Activated T-cell treated with anti-CD3 and anti-CD28 coated beads, Interleukin-2, amount 50 U/mL, for 24 hours (primary cell): ENCODE results near the gene JAZF1.

Experiments used
- DNase-seq: peaks from one replicate; pipeline ENCODE4 v3.0.0-alpha.2; 2020
- H3K27ac Mint-ChIP-seq: 2 replicates; pipeline ENCODE4 v1.8.0; 2020; ENCODE audit warnings: mild to moderate bottlenecking, mixed read lengths
- H3K27me3 Mint-ChIP-seq: 2 replicates; pipeline ENCODE4 v1.8.0; 2020; ENCODE audit warnings: mixed read lengths
- H3K36me3 Mint-ChIP-seq: 2 replicates; pipeline ENCODE4 v1.8.0; 2020; ENCODE audit warnings: low read depth, mixed read lengths
- H3K4me1 Mint-ChIP-seq: 2 replicates; pipeline ENCODE4 v1.8.0; 2020; ENCODE audit warnings: low read depth, mixed read lengths
- H3K4me3 Mint-ChIP-seq: 2 replicates; pipeline ENCODE4 v1.8.0; 2020; ENCODE audit warnings: mild to moderate bottlenecking, moderate library complexity, mixed read lengths
- H3K9me3 Mint-ChIP-seq: 2 replicates; pipeline ENCODE4 v1.8.0; 2020; ENCODE audit warnings: mixed read lengths

The JAZF1 gene

DNA sequence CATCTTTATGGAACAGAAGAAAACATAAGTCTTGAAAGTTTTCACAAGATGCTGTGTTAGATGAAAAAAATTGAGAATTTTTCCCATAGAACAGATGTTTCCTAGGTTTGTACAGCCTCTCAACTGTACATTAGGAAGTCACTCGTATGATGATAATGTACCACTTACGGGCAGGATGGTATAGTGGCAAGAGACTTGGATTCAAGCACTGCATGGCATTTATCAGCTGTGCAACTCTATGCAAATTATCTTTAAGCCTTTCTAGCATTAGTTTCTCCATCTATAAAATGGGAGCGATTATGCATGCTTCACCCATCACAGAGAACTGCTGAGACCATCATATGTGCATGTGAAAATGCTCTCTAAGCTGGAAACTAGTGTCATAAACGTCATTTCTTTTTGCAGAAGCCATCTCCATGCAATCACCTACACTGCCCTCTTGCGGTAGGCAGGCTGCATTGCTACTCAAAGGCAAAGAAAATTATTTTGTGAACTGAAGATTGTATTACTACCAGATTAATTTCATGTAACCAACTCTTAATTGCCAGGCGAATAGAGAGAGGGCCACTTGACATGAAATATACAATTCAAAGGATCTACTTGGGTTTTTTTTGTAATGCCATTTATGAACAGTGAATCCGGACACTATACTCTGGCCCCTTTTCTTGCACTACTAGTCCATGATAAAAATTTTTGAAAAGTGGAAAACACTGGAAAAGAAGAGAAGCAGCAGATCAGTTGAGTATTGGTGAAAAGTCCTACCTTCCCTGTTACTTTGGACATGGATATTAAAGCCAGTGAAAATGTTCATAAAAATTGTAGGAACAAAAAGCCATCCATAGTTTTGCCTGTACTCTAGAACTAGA is 102.3 kb downstream of the JAZF1 start:
- Mint-ChIP-seq H3K4me1 (peaks cover 5% of the 10 kb centered on the region), H3K4me3 (no peak overlapping the region), H3K27me3 (no peaks in the 10 kb centered on the region), H3K27ac (no peak overlapping the region), H3K9me3 (no peaks in the 10 kb centered on the region), H3K36me3 (no peaks in the 10 kb centered on the region)
- DNase-seq, result peak; percentile 56

- Mint-ChIP-seq H3K27ac (no peak overlapping the region), H3K9me3 (no peaks in the 10 kb centered on the region), H3K27me3 (no peaks in the 10 kb centered on the region), H3K4me1 (peaks cover 5% of the 10 kb centered on the region), H3K36me3 (no peaks in the 10 kb centered on the region), H3K4me3 (no peak overlapping the region)
- DNase-seq, result no peak
These were observed 103.0 kb downstream of the JAZF1 start for GRCh38 chr7:28077616-28078015.

DNA sequence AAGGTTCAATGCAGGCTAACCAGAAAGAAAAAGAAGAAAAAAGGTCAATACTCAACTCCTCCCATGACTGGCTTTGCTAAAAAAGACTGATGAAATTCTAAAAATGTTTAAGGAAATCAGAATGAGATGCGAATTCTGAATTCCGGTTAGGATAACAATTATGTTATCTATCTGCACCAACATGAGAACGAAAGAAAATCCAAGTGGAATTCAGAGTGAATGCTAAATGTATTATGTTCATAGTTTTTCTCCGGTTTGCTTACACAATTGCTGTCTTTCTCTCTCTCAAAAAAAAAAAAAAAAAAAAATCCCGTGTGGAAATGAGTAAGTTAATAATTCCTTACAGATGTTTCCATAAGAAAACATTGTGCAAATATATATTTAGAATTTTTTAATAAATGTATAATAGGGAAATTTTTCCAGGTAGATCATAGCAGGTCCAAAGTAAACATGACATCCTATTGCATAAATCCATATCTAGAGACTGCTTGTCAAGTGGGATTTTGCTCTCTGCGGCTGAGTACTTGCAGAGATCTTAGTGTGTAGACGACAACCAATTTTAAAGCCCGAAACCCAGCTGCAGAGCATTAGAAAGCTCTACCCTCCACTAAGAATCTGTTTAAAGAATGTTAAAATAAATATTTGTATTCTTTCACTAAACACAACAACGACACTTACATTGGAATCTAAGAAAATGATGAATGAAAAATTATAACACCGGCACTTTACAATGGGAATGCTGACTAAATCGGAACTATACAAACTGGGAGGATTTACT is 104.0 kb downstream of the JAZF1 start:
- Mint-ChIP-seq H3K27ac (no peak overlapping the region), H3K27me3 (no peaks in the 10 kb centered on the region), H3K4me1 (peaks cover 5% of the 10 kb centered on the region), H3K36me3 (no peaks in the 10 kb centered on the region), H3K9me3 (no peaks in the 10 kb centered on the region), H3K4me3 (no peak overlapping the region)
- DNase-seq, result no peak

- Mint-ChIP-seq H3K9me3 (no peaks in the 10 kb centered on the region), H3K4me3 (no peak overlapping the region), H3K36me3 (no peaks in the 10 kb centered on the region), H3K27ac (no peak overlapping the region), H3K4me1 (peaks cover 5% of the 10 kb centered on the region), H3K27me3 (no peaks in the 10 kb centered on the region)
- DNase-seq, result no peak
These were observed 104.8 kb downstream of the JAZF1 start for GRCh38 chr7:28075674-28076358.

DNA sequence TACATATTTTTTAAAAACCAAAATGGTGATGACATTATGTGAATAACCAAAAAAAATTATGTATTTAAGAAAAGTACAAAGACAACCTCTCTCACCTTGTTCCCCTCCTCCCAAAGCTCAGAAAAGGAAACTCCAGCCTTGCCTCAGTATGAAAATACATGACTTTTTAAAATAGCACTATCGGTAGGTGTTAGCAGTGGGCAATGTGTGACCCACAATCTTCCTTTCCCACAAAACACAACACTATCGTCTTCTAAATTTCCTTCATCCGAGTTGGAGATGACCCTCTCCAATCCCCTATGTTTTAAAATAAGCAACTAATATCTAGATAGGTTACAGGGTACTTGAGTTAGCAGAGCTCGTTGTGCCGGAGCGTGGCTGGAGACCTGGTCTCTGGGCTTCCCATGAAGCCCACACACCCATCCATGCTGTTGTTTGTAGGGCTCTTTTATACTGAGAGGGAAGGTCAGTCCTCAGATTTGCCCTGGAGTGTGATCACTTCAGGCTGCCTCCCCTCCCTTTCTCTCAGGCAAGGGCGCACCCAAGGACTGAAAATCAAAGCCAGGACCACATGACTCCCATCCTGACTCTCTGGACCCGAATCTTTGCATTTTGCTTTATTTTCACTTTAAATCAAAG is 107.6 kb downstream of the JAZF1 start:
- no peak for DNase-seq
- H3K9me3 Mint-ChIP-seq, result no peaks in the 10 kb centered on the region
- no peaks in the 10 kb centered on the region for H3K27me3 Mint-ChIP-seq
- no peak overlapping the region for H3K27ac Mint-ChIP-seq
- H3K4me3 Mint-ChIP-seq, result no peak overlapping the region
- peaks cover 3% of the 10 kb centered on the region for H3K4me1 Mint-ChIP-seq
- H3K36me3 Mint-ChIP-seq, result no peaks in the 10 kb centered on the region

GRCh38 chr7:28071570-28071969 is 109.0 kb downstream of the JAZF1 start:
- no peak for DNase-seq
- H3K4me3 Mint-ChIP-seq, result no peak overlapping the region
- H3K4me1 Mint-ChIP-seq, result no peaks in the 10 kb centered on the region
- no peaks in the 10 kb centered on the region for H3K27me3 Mint-ChIP-seq
- no peaks in the 10 kb centered on the region for H3K36me3 Mint-ChIP-seq
- H3K9me3 Mint-ChIP-seq, result no peaks in the 10 kb centered on the region
- no peak overlapping the region for H3K27ac Mint-ChIP-seq

GRCh38 chr7:28070297-28071055 is 110.1 kb downstream of the JAZF1 start:
- Mint-ChIP-seq H3K36me3 (no peaks in the 10 kb centered on the region), H3K9me3 (no peaks in the 10 kb centered on the region), H3K4me1 (no peaks in the 10 kb centered on the region), H3K4me3 (no peak overlapping the region), H3K27me3 (no peaks in the 10 kb centered on the region), H3K27ac (no peak overlapping the region)
- DNase-seq, result no peak

DNA sequence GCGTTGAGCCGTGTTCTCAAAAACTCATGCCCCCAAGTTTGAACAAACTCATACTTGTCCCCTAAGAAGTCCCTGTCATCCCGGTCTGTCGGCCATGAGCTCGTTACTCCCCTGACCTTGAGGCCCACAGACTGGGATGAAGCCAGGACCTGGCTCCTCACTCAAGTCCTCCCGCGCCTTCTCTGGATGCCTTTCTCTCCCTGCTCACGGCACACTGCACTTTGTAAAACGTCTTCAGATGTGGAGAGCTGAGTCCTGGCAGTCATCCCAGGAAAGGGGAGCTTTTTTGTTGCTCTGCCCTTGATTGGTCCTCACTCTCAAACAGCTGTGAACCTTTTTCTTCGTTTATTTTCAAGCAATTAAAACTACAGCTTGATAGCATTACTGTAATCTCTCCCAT is 110.8 kb downstream of the JAZF1 start:
- Mint-ChIP-seq H3K9me3 (no peaks in the 10 kb centered on the region), H3K4me1 (no peaks in the 10 kb centered on the region), H3K27ac (no peak overlapping the region), H3K27me3 (no peaks in the 10 kb centered on the region), H3K4me3 (no peak overlapping the region), H3K36me3 (no peaks in the 10 kb centered on the region)
- no peak for DNase-seq

GRCh38 chr7:28069388-28069787 is 111.2 kb downstream of the JAZF1 start:
- H3K27me3 Mint-ChIP-seq, result no peaks in the 10 kb centered on the region

GRCh38 chr7:28068811-28069216 is 111.8 kb downstream of the JAZF1 start:
- Mint-ChIP-seq H3K27ac (no peak overlapping the region), H3K4me1 (no peaks in the 10 kb centered on the region), H3K4me3 (no peak overlapping the region), H3K27me3 (no peaks in the 10 kb centered on the region), H3K36me3 (no peaks in the 10 kb centered on the region), H3K9me3 (no peaks in the 10 kb centered on the region)
- no peak for DNase-seq

More at GRCh38 chr7:28069388-28069787, 111.2 kb downstream of the JAZF1 start:
- no peak for DNase-seq
- H3K36me3 Mint-ChIP-seq, result no peaks in the 10 kb centered on the region
- no peaks in the 10 kb centered on the region for H3K9me3 Mint-ChIP-seq
- no peak overlapping the region for H3K27ac Mint-ChIP-seq
- H3K4me3 Mint-ChIP-seq, result no peak overlapping the region
- no peaks in the 10 kb centered on the region for H3K4me1 Mint-ChIP-seq

GRCh38 chr7:28067171-28067570 is 113.4 kb downstream of the JAZF1 start:
- Mint-ChIP-seq H3K4me1 (peaks cover 4% of the 10 kb centered on the region), H3K9me3 (no peaks in the 10 kb centered on the region), H3K27me3 (no peaks in the 10 kb centered on the region), H3K27ac (no peak overlapping the region), H3K4me3 (no peak overlapping the region), H3K36me3 (no peaks in the 10 kb centered on the region)
- no peak for DNase-seq

DNA sequence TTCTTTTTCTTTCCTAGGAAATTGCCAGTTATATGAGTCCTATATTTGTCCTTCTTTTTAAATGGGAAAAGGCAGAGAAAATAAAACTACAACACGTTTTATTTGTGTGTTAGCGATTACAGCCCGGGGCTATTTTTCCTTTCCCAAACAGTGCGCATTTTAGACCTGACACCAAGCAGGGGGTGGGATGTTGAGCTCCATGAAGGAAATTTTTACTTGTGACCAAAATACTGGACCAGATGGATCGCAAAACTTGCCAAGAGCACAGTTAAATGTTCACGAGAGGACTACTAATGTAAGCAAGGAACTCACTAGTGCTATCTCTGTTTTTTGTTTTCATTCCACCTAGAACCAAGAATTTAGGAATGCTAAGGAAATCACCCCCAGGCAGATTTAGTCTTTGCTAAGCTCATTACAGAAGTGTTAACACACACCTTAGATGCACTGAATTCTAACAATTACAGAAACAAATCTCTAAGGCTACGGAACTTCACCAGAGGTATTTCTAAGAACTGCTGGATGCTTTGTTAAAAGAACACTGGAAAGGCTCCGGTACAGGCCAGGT is 114.8 kb downstream of the JAZF1 start:
- DNase-seq, result no peak
- H3K4me1 Mint-ChIP-seq, result peaks cover 4% of the 10 kb centered on the region
- H3K27ac Mint-ChIP-seq, result no peak overlapping the region
- H3K4me3 Mint-ChIP-seq, result no peak overlapping the region
- no peaks in the 10 kb centered on the region for H3K9me3 Mint-ChIP-seq
- H3K27me3 Mint-ChIP-seq, result no peaks in the 10 kb centered on the region
- no peaks in the 10 kb centered on the region for H3K36me3 Mint-ChIP-seq

DNA sequence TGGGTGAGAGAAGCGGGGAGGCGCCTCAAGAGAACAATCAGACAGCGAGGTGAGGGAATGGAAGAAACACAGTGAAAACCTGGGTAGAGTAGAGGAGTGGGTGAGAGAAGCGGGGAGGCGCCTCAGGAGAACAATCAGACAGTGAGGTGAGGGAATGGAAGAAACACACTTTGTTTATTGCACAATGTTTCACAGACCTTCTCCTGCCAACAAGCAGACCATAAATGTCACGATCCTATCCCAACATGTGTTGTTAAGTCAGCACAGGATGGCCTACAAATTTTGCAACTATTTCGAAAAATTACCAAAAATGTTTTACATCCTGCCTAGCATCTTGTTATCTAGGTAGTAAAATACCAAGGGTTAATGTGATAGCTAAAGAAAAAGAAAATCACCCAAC is 115.3 kb downstream of the JAZF1 start:
- no peaks in the 10 kb centered on the region for H3K36me3 Mint-ChIP-seq
- H3K27me3 Mint-ChIP-seq, result no peaks in the 10 kb centered on the region
- H3K4me3 Mint-ChIP-seq, result no peak overlapping the region
- peaks cover 4% of the 10 kb centered on the region for H3K4me1 Mint-ChIP-seq
- no peak for DNase-seq
- H3K9me3 Mint-ChIP-seq, result no peaks in the 10 kb centered on the region
- no peak overlapping the region for H3K27ac Mint-ChIP-seq
